GM12891 (cell line): ENCODE measurements around the gene AP2S1.

Source experiments
- POLR2A ChIP-seq: IDR thresholded peaks from 2 replicates; pipeline ENCODE4 v1.6.1; 2011; ENCODE audit warnings: low read depth, low read length, control low read depth
- POLR2AphosphoS5 ChIP-seq: IDR thresholded peaks from 2 replicates; pipeline ENCODE4 v1.6.1; 2011; ENCODE audit warnings: low read depth, low read length, control low read depth
- TAF1 ChIP-seq: IDR thresholded peaks from 2 replicates; pipeline ENCODE4 v1.6.1; 2011; ENCODE audit warnings: low read depth, low read length, control low read depth

DNA sequence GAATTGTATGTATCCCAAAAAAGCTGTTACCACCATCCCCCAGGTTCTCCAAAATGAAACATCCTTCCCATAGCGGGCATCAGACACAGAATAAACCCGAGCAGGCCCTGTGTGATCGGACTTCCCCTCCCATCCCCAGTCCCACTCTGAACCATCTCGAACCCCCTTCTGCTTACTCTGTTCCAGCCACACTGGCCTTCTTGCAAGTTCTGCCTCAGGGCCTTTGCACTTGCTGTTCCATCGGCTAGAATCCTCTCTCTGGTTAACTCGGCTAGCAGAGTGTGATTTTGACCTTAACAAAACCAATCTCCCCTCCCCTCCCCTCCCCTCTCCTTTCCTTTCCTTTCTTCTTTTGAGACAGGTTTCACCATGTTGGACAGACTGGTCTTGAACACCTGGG, 15.7 kb downstream of the AP2S1 start:
- TF ChIP-seq POLR2A (no peak), TAF1 (no peak), POLR2AphosphoS5 (no peak)
